CD4-positive, alpha-beta T cell treated with Interleukin-6 for 4 hours (primary cell): Measurements from ENCODE around the gene ADIPOR2.

Source experiments
- DNase-seq: peaks from one replicate; pipeline ENCODE4 v3.0.0-alpha.2; 2020; ENCODE audit warnings: mixed read lengths

ADIPOR2 gene

DNA sequence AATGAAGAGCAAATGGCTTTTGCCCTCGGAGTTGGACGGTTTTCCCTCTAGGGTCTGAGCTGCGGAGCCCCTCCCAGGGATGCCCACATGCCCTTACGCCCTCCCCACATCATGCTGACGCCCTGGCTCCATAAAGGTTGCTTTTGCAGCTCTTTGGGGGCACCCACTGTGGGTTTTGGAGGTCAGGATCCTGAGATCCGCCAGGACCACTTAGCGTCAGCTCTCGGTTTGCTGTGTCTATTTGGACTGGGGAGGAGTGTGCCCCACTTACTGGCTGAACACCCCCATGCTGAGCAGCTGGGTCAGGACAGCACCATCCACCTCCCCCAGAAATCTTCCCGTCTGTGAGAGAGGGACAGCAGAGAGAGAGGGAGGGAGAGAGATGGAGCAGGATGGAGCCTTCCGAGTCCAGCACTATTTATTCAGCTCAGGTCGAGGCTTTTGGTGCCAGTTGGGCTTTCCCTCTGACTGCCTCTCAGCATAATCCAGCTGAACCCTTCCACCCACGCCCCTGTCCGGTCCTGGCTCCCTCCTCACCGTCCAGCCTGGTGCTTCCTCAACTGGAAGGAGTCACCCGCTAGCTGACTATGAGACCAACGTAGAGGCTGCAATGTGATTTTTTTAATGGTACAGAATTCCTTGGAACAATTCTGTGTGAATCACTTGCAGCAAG lies 110.6 kb downstream of the ADIPOR2 start:
- DNase-seq: no peak

DNA sequence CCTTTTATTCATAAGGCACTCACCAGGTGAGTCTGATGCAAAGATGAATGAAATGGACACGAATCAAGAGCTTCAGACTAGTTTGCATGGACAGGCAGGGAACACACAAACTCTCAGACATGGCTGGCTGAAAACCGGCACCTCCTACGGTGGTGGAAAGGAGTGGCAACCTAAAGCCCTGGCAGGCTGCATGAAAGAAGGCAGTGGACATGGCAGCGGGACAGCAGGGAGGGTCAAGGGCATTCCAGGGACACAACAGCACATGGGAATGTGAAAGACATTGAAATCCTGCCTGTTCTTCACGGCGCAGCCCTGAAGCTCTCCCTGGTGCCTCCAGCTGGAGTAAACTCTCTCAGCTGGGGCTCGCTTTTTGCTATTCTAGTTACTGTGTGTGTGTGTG lies 112.9 kb downstream of the ADIPOR2 start:
- no peak for DNase-seq

DNA sequence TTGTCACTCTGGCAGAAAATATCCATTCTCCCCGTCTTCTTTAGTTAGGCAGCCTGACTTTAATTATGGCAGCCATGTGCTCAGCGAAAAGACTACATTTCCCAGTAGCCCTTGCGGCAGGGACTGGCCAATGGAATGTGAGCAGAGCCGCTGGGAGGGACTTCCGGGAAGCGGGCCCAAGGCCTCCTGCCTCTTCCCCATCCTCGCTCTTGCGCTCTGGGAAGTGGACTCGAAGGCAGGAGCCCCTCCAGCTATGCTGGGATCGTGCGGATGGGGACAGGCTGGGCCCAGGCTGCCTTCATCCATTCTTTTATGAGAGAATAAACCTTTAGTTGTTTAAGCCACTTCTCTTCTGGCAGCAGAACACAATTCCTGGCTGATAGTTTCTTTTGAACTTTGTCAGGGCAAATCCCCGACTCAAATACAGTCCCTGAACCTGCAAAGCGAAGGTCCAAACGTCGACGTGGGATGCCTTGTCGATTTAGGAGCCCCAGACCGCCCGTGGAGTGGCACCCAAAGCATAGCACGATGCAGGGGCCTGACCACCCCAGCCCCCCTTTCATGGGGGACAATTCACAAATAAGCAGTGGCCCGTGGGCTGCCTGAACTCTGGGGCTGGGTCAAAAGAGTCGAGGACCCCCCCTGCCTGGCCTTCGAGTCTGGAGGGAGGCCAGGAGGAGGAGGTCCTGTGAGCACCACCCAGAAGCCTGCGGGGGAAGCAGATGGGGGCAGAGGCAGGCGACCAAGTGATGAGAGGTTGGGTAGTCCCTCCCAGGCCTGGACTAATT lies 113.9 kb downstream of the ADIPOR2 start:
- DNase-seq: peak; percentile 91

DNA sequence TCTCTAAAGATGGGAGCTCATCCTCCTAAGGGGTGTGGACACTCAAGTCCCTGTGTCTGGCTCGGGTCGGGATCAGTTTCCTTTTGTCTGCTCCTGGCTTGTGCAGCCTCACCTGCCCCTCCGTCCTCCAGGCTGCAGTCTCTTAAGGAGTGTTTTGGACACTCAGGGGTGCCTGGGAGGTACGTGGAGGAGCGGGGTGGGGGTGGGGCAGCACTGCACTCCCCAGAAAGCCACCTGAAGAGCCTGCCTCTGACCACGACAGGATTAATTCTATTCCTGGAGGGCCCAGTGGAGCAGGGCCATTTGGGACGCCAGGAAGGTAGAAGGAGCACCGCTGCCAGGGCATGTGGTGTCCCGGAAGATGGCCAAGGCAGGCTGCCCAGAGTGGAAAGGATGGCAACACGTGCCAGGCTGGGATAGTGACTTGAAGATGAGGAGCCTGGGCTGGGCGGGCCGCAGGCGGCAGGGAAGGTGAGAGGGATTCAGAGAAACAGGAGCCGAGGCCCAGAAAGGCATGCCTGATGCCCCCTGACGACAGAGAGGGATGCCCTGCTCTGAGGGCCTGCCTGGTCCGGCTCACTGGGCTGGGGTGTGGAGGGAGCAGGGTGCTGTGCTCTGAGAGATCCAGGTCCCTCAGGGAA lies 114.7 kb downstream of the ADIPOR2 start:
- no peak for DNase-seq

DNA sequence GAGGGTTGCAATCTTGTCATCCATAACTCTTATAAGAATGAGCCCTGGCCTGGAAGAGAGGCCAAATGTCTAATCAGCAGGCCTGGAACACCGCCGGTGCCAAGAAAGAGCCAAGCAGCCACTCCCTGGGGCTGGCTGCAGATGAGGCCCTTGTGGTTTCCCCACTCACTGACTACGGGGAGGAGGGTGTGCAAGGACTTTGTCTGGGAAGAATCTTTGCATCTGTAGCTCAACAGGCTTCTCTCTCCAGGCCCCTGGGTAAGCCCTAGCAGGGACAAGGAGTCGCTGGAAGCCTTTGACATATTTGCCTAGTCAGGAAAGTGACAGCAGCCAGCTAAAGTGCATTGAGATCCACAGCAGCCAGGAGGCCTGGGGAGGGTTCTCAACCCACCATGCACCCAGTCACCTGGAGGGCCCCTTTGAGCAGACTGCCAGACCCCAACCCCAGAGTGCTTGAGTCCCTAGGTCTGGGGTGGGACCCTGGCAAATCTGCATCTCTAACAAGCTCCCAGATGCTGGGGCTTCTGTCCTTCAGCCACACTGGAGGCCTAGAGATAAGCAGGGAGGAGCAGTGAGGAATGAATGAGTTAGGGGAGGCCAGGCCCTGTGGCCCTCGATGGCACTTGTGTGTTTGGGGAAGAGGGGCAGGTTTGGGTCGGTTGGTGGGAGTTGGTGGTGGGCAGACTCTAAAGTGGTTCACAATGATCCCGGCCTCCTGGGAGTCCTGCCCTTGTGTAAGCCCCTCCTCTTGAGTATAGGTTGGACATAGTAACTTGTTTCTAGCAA lies 115.6 kb downstream of the ADIPOR2 start:
- DNase-seq: no peak

DNA sequence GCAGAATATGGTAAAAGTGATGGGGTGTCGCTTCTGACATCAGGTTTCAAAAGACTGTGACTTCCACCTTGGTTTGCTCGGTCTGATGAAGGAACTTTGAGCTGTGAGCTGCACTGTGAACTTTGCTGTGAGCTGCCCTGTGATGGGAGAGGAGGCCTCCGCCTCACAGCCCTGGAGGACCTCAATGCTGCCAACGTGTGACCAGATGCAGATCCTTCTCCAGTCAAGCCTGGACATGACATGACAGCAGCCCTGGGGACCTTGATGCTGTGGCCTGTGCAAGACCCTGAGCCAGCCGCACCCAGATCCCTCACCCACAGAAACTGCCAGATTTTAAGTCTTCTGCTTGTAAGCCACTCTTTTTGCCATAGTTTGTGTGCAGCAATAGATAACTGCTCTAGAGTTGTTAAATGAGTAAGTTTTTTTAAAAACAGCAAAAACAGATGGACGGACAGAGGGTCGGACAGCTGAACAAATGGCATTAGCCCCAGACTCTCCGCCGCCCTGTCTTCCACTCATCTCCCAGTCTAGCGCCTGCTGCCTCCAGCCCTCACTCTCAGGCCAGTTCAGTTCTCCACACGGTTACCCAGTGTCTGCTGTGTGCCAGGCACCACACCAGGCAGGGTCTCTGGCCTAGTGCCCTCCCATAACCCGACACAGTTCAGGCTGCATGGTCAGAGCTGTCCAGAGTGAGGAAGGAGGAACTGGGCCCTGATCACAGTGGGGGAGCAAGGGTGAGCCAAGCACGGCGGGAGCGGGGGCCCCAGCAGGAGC lies 116.4 kb downstream of the ADIPOR2 start:
- DNase-seq: no peak

DNA sequence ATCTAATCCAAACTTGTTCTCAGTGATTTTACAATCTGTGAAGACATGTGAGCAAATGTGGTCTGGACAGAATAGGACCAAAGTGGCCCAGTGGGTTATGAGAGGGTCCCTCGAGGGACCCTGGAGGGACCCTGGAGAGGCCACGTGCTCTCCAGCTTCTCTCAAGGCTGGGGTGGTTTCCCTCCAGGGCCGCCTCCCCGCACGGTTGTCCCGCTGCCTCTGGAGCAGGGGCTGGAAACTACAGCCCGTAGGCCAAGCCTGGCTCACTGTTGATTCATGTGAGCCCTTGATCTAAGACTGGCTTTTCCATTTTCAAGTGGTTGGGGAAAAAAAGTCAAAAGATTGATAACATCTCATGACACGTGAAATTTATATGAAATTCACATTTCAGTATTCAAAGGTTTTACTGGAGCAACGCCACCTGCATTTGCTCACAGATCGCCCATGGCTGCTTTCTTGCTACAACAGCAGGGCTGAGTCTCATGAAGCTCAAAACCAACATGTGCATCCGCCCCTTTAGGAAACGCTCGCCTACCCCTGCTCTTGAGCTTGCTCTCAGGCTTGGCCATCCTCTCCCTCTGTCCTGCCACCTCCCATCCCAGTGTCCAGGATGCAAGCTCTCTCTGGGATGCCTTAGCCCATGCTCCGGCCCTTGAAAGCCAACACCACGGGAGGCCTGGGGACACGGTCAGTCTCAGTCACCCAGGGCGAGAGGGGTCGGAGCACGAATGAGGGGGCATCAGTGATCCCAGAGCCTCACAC lies 117.3 kb downstream of the ADIPOR2 start:
- no peak for DNase-seq

DNA sequence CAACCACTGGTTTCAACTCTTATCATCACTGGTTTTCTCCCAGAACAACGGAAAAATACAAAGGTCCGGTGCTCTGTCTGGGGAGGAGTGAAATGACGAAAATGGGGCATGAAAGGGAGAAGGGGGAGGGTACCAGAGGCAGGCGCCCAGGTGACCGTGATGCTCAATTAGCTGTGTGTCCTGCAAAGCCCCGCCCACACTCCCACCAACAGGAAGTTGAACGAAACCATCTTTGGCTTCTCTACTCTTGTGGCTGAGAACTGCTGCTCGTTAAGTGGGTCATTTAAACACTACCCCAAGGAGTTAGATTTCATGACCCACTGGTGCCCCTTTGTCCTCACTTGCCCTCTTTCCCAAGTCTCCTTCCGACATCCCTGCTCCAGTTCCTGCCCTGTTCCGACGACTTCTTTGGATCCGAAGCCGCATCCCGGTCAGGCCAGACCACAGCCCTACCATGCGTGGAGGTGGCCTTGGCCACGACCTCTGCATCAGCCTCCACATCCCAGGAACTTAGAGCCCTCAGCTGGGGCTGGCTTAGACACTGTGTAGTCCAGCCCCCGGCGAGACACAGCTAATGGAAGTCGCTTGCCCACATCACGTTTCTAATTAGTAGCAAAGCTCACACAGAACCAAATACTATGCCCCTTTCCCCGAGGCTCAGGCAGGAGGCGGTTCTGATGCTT lies 118.1 kb downstream of the ADIPOR2 start:
- no peak for DNase-seq

DNA sequence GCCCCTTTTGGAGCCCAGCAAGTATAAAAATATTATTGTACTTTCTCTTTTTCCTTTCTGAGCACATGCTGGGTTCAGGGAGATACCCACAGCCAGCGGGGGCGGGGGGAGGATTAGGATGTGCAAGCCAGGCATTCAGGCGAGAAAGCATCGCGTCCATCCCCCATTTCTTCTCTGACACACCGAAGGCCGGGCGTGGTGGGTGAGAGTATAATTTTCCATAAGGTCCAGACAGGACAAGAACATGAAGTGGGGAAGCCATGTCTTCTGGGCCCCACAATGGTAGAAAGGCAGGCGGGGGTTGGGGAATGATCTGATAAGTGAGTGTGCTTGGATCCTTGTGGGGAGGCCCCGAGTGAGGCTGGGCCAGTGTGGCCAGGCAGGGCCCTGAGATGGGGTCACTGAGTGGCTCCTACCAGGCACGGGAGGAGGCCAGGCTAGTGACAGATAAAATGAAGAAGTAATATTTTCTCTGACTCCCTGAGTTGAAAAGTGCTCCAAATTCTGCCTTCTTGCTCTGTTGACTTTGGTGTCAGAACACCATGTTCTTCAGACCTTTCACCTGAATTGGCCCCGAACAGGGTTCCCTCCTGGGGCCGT lies 118.8 kb downstream of the ADIPOR2 start:
- DNase-seq: no peak

DNA sequence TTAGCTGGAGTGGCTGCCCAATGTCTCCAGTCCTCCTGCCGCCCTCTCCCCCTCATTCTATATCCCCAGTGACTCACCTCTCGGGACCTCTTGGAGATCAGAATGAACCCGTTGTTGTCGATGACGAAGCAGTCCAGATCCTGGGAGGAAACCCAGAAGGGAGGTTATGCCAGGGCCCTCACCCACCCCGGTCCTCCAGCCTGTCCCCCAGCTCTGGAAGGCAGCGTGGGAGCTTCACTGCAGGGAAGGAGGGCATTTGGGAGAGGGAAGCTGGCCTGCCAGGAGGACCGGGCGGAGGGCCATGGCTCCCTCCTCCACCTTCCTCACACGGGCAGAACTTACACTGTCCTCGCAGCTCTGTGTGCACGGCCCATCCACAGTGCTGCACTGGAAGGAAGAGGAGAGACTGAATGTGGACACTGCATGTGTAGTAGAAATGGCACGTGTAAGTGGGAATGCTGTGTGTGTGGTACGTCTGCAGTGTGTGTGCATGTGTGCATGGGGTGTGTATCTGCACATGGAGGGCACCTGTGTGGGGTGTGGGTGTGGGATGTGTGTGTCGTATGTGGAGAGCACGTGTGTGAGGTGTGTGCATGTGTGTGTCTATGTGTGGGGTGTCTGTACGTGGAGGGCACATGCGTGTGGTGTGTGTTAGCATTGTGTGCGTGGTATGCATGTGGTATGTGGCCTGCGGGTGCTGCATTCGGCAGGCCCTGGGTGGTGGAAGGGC lies 119.5 kb downstream of the ADIPOR2 start:
- DNase-seq: no peak

DNA sequence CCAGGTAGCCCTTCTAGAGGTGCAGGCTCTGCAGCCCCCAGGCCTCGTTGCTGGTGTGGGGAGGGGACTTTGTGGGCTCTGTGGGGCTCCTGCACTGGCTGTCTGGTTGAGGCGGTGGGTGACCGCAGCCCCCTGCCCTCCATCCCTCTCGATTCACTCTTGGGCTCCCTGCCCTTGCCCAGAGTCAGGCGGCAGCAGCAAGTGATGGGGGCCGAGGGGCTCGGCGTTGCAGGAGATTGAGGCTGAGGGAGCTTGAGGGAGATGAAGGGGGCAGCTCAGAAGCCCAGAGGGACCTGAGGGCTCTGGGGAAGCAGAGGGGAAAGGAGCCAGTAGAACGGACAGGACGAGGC lies 120.0 kb downstream of the ADIPOR2 start:
- no peak for DNase-seq

DNA sequence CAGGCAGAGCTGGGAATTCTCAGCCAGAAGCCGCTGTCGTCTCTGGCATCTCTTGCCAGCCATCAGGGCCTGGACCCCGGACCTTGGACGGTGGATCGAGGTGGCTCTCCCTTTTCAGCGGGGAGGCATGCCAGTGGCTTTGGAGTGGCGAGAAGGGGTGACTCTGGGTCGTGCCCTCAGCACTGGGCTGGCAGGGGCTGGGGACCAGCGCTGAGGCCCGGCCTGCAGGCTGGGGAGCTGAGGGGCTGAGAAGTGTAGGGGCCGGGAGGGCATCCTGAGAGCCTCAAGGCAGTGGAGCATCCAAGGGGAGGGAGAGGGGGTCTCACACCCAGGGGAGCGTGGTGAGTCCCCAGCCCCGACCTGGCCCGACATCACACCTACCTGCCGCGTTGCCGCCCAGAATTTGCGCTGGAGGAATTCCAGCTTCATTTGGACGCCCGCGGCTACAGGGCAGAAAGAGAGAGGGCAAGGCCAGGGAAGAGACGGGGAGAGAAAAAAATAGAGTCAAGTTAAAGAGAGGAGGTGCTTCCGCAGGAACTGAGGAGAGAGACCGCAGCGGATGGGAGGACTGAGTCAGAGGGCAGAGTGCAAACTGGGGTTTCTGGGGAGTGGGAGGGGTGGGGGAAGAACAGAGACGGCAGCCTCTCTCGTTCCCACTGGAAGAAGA lies 120.5 kb downstream of the ADIPOR2 start:
- peak; percentile 59 for DNase-seq

DNA sequence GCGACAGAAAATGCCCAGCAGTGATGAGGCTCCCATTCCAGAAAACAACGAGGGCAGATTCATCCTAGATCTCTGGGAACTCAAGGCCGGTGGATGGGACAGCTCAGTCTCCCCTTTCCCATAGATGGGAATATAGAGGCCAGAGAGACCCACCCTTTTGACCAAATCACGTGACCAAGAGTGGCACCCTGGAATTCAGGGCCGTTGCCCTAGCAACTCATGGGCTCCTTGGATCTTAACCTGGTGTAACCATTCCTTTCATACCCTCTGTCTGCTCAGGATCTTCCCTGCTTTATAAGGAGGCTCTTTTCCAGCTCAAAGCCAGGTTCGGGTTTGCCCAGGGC lies 121.0 kb downstream of the ADIPOR2 start:
- no peak for DNase-seq

DNA sequence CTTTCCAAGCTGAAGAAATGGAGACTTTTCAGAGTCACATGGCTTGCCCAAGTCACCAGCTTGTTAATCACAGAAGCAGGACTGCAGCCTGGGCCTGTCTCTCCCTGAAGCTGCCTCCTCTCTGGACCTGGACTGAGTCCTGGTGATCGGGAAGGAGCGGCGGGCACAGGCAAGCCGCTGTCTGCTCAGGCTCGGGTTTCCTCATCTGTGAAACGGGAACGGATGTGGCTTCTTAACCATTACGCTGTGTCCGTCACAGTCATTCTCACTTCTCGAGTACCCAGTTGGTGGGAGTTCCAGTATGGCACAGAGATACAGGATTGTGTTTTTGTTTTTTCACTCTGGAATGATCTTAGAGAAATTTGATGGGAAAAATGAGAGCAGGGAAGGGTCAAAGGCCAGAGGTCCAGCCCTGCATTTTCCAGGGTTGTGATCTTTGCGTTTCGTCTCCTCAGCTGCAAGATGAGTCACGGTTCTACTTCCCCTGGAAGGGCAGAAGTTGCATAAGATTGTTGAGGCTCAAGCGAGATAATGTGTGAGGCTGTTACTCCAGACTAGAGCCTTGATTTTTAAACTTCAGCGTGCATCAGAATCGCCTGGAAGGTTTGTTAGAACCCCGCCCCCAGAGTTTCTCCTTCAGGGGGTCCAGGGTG lies 121.9 kb downstream of the ADIPOR2 start:
- no peak for DNase-seq

DNA sequence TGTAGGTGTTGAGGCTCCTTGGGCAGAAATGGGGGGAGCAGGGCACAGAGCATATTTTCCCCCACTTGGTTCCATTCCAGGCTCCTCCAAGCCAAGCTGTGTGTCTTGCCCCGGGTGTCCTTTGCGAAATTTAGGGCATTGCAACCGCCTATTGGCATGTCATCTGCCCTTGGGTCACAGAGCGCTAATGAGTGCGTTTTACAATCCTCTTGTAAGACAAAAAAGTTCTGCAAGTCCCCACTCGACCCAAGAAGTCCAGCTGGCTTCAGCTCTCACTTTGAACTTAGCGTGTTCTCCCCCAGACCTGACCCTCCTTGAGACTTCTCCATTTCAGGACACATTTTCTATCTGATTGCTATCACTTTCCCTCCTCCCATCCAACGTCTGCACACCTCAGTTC lies 123.4 kb downstream of the ADIPOR2 start:
- DNase-seq: no peak

DNA sequence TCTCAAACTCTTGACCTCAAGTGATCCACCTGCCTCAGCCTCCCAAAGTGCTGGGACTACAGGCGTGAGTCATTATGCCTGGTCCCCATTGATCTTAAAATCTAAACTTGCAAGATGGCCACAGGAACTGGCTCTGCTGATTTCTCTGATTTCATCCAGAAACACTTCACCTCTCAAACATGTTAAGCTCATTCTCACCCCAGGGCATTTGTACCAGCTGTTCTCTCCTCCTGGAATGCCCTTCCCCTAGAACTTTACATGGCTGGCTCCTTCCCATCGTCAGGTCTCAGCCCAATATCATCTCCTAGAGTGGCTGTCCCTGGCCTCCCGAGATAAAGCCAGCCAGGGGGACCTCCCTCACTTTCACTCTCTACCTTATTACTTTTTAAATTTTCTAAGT lies 124.2 kb downstream of the ADIPOR2 start:
- DNase-seq: no peak

DNA sequence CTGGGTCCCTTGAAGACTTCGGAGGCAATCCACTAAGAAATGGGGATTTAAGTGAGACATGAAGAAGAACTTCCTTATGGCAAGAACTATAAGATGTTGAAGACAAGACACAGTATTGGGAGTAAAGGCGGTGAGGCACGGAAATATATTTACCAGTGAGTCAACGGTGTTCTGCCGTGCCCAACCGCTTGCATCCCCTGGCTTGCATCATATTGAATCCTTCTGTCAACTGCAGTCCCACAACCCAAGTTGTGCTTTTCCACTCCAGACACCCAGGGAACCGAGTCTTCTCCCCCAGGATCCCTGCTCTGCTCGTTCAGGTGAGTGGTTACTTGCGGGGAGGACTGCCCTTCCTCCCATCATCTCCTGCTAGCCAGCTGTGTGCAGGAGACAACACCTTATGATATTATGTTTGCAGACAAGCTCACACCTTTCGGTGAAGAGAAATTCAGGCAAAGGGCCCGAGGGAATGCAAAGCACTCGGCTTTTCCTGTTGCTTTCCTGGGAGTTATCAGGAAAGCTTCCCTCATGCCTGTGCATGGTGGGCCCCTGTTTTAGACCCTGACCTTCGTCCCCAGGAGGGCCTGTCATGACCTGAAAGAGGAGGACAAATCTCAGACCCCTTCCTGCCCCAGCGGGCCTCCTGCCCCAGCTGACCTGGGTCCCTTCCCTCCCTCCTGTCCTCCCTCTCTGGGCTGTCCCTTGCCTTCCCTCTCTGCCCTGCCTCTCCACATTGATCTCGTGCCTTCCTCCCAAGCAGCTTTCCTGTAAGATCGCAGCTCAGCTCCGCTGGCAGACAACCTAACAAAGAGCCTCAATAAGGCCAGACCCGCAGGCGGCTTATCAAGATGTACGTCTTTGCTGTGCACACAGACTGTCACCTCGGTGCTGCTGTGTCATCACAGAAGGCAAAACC lies 125.2 kb downstream of the ADIPOR2 start:
- no peak for DNase-seq
